NCI-H1092 (cell line): ENCODE data around the gene DNAJC16.

Experiments used
- DNase-seq: peaks from one replicate; lab custom pipeline; 2025; lab: John Stamatoyannopoulos, UW

DNAJC16 gene

GRCh38 chr1:15620902-15621682, 94.4 kb downstream of the DNAJC16 start:
- DNase-seq = no peak

DNA sequence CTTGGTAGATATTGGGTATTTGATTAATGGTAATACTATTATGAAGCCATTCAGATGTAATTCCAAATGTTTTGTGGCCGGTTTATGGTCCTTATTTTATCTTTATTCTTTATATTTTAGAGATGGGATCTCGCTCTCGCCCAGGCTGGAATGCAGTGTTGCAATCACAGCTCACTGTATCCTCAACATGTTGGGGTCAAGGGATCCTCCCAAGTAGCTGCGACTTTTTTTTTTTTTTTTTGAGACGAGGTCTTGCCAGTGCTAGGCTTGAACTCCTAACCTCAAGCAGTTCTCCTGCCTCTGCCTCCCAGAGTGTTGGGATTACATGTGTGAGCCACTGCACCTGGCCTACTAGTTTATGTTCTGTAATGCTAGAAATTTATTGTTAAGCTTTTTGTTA, 95.3 kb downstream of the DNAJC16 start:
- no peak for DNase-seq

GRCh38 chr1:15622712-15623373, 96.2 kb downstream of the DNAJC16 start:
- DNase-seq = no peak

- DNase-seq = no peak
Measured at GRCh38 chr1:15623435-15623834, 96.8 kb downstream of the DNAJC16 start.

DNA sequence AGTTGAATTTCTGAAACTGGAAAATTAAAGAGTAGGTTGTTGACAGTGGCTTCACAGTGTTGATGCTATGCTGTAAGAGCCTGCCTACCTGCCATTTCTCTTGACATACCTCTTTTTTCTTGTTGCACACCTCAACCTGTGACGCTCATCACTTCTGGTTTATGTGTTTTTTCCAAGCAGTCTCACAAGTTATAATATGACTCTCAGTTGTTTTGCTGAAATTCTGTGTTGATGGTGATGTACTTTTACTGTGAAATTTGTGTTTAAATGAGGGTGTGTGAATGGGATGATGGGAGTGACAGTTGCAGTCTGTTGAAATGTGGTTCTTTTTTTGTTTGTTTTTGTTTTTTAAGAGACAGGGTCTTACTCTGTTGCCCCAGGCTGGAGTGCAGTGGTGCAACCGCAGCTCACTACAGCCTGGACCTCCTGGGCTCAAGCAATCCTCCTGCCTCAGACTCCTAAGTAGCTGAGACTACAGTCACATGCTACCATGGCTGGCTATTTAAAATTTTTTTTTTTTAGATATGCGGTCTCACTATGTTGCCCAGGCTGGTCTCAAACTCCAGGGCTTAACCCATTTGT, 97.6 kb downstream of the DNAJC16 start:
- DNase-seq = no peak

GRCh38 chr1:15625056-15625917, 98.6 kb downstream of the DNAJC16 start:
- no peak for DNase-seq
